Hematopoietic multipotent progenitor cell (in vitro differentiated cells): ENCODE measurements around the gene SEC23A. TPM values are rescaled to one million over a fixed set of nuclear protein-coding genes. Genes with fewer than 3 reads are reported as not detected.
A peak's percentile ranks its signal among the peaks of the same experiment; 100 is the strongest.
"Not testable (repeated sequence)": the region's sequence is repeated elsewhere in the genome, so short reads cannot be mapped to it uniquely, and the experiment has no call there.

ENCODE experiments used
- DNase-seq, 3 donors: peaks; one replicate each; pipeline ENCODE4 v3.0.0-alpha.2; 2011 to 2015; ENCODE audit warnings: low read depth in 2 of 3, low spot score in 2 of 3
- total RNA-seq: library from RNA; depleted of rRNA; stranded (reverse); fragments of >200 nt; gene quantifications from one replicate; pipeline ENCODE4 v1.2.3, GENCODE V29; 2012

The SEC23A gene
- 48.2 TPM for total RNA-seq

DNA sequence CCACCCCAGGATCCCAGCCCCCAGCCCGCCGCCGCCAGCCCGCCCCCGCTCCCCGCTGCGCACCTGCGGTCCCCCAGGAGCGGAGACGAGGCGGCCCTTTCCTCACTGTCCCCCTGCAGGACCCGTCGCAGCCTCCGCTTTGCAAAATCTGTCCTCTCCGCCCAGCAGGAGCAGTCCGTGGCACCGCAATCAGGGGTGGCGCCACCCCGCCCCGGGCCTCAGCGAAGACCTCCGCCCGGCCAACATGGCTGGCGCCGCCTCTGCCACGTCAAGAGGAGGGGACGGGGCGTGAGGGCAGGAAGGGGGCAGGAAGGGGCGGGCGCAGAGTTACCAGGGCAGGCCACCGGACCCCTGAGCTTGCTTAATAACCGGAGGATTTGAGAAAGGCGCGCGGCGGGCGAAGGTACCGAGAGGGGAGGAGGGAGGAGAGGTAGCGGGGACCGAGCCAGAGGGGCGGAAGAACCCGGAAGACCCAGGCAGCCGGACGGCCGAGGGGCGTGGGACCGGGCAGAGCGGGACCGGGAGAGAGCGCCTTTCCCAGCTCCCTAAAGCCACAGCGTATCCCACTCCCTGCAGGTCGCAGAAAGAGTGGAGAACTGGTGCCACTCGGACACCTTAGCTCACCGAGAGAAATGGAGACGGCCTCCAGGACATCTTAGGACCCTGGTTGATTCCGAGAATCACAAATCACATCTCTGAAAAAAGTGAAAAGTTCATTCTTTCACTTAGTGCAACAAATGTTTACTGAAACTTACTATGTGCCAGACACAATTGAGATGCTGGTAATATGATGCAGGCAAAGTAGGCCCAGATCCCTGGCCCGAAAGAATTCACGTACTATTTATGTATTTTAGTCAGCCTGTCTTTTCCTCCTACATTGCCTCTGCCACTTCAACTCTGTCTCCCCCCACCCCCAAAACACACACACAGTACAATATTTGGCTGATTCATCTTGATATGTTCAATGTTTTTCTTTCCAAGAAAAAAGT, at the start of gene SEC23A:
SEC23A (minus strand) TSS at position 267 of the 989 bp plus-strand sequence. CDS start 7,117 bp downstream, outside the sequence.
- peak; percentile 42 to 95 (median 90) for DNase-seq

DNA sequence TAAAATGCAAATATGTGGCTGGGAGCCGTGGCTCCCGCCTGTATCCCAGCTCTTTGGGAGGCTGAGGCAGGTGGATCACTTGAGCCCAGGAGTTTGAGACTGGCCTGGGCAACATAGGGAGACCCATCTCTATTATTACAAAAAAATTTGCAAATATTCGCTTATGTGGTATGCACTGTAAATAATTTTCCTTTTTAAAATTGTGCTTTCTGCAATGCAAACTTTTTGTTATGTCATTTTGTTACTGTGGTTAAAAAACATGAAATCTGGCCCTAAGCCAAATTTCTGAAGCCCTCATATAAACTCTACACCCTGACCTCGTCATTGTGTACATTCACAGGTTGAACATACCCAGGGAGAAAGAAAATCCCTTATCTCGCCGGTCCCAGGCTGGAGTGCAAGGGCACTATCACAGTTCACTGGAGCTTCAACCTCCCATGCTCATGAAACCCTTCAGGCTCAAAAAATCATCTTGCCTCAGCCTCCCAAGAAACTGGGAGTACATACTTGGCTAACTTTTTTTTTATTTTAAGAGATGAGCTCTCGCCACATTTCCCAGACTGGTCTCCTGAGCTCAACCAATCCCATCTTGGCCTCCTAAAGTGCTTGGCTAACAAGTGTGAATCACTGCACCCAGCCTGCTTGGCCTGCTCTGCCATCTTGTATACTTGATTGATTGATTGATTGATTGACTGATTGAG, 42.4 kb upstream of the SEC23A start:
- DNase-seq = peak in 2 of 3 donors; percentile 29 to 33

DNA sequence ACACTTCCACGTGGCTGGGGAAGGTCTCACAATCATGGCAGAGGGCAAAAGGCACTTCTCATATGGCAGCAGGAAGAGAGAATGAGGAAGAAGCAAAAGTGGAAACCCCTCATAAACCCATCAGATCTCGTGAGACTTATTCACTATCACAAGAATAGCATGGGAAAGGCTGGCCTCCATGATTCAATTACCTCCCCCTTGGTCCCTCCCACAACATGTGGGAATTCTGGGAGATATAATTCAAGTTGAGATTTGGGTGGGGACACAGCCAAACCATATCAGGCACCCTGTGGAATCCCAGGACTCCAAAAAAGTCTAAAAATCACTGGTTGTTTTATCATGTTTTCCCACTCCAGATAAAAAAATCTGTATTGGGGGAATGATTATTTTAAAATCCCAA, 40.2 kb upstream of the SEC23A start:
- DNase-seq = not testable (repeated sequence)

DNA sequence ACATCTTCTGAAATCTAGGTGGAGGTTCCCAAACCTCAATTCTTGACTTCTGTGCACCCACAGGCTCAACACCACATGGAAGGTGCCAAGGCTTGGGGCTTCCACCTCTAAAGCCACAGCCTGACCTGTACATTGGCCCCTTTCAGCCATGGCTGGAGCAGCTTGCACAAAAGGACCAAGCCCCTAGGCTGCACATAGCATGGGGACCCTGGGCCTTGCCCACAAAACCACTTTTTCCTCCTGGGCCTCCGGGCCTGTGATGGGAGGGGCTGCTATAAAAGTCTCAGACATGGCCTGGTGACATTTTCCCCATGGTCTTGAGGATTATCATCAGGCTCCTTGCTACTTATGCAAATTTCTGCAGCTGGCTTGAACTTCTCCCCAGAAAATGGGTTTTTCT, 38.6 kb upstream of the SEC23A start:
- DNase-seq = not testable (repeated sequence)

DNA sequence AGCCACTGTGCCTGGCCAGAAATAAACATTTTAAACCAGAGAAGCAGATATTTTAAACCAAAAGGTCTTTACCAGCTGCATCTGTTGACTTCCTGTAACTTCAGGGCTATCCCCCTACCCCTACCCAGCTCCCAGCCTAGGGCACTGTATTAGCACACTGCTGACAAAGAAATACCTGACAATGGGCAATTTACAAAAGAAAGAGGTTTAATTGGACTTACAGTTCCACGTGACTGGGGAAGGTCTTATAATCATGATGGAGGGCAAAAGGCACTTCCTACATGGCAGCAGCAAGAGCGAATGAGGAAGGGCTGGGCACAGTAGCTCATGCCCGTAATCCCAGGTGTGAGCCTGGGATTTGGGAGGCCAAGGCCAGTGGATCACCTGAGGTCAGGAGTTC, 37.1 kb upstream of the SEC23A start:
- DNase-seq = no peak

DNA sequence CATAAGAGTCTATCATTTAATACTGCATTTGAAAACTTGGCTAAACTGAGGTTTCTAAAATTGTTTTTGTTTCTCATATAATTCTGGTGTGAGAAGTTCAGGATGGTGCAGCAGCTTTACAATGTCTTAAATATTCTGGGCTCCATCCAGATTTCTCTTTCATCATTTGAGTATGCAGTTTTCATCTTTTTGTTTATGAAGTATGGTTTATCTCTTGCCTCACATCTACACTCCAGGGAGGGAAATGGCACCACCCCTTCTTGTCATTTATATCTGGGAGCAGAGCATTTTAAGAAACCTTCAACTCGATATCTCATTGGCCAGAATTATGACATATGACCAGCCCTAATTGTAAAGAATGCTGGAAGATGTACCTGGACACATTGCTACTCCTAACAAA, 35.4 kb upstream of the SEC23A start:
- no peak for DNase-seq

DNA sequence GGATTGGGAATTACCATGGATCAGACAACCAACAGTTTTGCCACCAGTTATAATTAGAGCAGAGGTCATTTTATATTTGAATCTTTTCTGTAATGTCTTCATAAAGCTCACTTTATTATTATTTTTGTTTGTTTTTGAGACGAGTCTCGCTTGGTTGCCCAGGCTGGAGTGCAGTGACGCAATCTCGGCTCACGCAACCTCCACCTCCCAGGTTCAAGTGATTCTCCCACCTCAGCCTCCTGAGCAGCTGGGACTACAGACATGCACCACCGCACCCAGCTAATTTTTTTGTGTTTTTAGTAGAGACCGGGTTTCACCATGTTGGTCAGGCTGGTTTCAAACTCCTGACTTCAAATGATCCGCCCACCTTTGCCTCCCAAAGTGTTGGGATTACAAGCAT, 34.8 kb upstream of the SEC23A start:
- not testable (repeated sequence) for DNase-seq

DNA sequence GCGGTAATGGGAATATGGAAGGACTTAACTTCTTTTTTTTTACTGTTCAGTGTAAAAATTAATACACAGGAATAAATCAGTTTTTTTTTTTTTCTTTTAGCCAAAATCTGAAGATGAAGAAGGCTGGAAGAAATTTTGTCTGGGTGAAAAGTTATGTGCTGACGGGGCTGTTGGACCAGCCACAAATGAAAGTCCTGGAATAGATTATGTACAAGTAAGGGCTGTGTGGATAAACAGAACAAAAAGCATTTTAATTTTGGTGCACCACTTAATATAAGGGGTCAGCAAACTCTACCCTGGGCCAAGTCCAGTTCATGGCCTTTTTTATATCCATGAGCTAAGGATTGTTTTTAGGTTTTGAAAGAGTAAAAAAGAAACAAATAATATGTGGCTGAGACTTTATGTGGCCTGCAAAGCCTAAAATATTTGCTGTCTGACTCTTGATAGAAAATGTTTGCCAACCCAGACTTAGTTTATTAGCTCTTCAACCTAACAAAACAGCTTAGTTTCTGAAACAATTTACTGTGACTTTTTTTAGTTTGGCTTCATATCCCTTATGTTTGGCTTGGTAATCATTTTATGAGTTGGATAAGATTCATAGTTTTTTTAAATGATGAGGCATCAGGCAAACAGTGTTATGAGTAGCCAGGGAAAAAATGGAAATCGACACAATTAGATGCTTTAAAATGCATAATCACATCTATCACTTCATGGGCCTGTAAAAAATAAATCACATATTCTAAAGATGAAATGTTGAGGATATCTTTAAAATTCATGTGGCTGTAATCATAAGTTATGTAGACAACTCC, 19.5 kb upstream of the SEC23A start:
- no peak for DNase-seq

DNA sequence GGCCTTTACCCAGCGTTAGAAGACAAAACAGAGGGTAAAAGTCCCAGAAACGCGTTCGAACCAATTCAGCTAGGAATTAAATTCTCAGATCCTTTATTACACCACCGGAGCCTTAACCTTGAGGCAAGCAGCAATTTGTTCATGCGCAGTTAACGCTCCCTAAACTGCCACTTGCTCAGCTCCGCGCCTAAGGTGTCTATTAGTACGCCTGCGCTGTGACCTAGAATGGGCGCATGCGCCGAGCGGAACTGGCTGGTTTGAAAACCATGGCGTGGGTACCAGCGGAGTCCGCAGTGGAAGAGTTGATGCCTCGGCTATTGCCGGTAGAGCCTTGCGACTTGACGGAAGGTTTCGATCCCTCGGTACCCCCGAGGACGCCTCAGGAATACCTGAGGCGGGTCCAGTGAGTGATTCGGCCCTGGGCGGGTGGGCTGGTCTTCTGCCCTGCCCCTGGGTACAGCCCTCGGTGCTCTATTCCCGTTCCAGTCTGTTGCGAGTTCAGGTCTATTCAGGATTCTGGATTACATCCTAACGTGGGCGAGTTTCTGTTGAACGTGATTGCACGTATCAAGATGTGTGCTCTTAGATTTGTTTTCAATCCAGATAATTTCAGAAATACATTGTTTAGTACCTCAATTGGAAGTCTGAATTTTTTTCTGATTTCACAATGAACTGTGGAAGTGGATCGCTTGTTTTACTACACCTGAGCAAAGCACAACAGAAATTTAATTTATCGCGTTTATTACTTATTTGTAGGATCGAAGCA, 11.2 kb upstream of the SEC23A start, which contains the start of gene GEMIN2:
GEMIN2 (plus strand) TSS at position 251 of the 766 bp plus-strand sequence; CDS start at position 267, 16 bp downstream.
- peak; percentile 94 to 98 (median 94) for DNase-seq

DNA sequence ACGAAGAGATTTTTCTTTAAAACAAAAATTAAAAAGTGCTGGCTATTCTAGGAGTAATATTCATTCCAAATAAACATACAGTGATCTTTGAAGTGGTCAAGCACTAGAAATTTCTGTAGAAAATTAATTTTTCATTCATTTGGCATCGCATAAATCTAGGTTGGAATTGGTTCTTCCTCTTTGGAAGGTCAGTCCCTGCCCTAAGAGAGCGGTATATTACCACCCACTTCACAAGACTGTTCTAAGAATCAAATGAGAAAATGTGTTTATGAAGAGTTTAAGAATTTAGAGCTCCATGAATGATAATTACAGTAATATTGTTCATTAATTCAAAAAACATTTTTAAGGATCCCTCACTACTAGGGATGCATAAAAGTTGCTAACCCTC, 10.6 kb upstream of the SEC23A start:
- no peak for DNase-seq

DNA sequence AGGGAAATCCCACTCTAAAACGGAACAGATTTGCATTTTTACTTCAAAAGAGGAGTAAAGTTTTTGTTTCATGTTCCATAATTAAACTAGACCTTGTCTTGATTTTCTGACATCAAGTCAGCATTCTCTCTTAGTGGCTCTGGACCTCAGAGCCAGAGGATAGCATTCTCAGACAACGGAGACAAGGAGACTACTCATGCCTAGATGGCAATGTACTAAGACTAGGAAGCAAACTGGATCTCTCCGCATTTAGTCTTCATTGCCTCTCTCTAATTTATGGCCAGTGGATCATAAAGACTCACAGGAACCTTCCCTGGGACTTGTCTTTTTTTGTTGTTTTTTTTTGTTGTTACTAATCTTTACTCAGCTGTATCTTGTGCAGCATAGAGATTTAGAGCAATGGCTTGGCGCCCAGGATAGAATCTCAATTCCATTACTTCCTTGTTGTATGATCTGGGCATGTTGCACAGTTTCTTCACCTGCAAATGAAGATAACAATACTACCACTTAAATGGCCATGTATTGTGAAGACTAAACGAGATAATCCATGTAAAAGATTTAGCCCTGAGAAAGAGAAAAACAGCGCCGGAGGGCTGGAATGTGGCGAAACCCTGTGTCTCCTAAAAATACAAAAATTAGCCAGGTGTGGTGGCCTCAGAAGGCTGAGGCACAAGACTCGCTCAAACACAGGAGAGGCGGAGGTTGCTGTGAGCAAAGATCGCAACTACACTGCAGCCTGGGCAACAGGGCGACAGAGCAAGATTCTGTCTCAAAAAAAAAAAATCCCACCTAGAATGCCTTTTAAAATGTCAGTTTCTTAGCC, 7.1 kb upstream of the SEC23A start:
- DNase-seq = no peak

DNA sequence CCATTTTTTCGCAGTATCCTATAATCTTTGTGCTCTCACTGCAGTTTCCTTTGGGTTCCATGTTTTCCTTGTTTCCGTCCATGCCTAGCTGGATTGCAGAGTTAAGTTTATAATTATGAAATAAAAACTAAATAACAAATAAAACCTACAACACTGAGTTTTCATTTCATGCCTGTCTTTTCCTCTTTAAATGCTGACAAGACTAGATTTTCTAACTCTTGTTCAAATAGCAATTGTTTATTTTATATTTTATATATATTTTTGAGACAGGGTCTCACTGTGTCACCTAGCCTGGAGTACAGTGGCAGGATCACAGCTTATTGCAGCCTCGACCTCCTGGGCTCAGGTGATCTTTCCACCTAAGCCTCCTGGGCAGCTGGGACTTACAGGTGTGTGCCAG, 5.8 kb upstream of the SEC23A start:
- no peak for DNase-seq

DNA sequence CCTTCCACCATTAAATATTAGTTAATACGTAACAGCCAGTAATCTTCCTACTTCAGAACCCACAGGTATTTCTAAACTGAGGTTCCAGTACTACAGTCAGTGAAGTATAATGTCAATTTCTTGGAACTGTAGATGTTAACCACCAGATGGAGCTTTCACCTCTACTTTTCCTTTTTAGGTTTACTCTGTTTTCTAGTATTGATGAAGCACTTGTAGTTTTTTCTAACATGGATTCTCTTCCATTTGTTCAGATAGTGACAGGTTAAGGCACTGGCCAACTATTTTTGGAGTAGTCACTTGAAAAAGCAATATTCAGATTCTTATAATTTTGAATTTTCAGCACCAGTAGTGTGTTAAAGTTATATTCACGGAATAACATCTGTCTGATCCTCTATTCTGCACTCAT, 4.6 kb upstream of the SEC23A start:
- DNase-seq = peak in 2 of 3 donors; percentile 22 to 57

DNA sequence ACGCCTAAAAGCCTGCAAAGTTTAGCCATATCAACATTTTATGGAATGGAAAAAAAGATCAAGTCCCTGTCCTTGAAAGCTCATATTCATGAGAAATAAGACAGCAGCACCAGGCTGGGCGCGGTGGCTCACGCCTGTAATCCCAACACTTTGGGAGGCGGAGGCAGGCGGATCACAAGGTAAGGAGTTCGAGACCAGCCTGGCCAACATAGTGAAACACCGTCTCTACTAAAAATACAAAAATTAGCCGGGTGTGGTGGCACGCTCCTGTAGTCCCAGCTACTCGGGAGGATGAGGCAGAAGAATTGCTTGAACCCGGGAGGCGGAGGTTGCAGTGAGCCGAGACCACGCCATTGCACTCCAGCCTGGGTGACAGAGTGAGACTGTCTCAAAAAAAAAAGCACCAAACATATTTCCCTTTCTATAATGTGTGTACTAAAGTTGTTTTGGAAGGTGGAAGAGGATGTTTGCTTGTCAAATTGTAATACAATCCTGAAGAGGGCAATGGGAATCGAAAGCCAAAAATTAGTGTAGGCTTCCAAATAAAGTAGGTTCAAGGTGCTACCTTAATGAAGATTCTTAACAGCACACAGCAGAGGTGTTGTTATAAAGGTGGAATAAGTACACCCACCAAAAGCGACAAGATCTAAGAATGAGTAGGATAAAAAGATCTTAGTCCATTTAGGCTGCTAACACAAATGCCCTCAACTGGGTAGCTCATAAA, 1.2 kb upstream of the SEC23A start:
- not testable (repeated sequence) for DNase-seq

DNA sequence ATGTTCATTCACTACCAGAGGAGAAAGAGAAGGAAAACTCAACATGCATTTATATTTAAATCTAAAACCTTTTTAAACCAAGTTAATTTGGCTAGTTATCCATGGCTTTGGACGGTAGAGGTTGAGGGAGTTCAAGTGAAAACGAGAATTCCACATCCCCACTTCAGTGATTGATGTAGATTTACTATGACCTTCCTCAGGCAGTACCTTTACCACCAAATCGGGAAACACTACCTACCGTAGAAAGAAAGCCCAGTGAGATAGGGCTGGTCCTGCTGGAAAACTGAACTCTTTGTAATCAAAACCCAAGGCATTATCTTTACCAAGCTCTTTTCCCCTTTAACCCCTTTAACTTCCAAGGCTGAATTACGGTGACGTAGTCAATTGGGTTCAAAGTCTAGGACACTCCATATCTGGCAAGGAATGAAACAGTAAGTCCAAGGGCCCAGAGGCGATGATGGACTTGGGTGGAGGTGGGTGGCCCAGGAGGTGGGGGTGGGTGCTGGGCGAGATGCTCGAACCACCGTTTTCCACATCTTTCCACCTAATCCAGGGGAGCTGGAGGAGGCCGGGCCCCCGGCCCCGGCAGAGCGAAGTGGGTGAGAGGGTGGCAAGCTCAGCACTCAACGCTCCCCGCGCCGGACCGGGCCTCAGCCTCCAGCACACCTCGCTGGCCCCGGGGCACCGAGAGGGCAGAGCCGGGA, 618 bp downstream of the SEC23A start:
- DNase-seq = peak in 1 of 3 donors; percentile 9

DNA sequence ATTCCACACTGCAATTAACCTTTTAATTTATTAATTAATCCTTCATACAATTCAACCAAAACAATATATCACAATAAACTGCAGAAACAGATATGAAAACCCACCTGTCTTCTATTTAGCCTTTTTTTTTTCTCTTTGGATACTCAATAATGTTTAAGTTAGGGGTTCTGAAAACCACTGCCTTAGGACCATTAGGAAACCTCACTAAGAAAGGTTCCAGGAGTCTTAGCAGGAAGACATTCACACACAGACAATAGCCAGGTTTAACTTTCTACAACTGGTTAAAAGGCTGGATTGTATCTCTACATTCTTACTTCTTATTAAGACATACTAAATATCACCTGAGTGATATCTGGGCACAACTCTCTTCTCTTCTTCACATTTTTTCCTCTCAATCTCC, 3.3 kb downstream of the SEC23A start:
- no peak for DNase-seq

DNA sequence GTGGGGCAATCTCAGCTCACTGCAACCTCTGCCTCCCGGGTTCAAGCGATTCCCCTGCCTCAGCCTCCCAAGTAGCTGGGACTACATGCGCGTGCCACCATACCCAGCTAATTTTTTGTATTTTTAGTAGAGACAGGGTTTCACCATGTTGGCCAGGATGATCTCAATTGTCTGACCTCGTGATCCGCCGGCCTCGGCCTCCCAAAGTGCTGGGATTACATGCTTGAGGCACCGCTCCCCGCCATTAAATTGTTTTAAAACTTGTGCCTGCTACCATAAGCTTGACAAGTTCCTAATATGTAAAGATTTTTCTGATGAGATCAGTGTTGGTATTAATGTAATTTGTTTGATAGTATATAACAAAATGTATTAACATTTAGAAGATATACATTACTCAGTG, 3.8 kb downstream of the SEC23A start:
- not testable (repeated sequence) for DNase-seq

DNA sequence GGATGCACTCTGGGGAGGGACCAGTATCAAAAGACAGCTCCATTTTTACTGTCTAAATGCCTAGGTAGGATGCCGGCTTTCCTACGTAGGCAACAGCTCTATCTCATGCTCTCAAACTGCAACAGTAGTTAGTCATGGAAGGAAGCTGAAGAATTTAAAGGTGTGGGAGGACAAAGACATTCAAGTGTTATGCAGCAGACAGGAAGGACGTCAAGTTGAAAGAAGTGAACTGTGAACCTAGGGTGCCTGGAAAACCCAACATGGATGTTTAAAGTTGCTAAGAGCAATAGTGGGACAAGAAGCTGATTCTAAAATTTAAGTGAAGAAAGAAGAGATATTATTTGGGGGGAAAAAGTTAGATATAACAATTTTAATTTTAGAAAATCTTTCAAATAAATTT, 5.9 kb downstream of the SEC23A start:
- DNase-seq = no peak
